Neural progenitor cell (in vitro differentiated cells): ENCODE measurements around the gene ACACB. TPM values are rescaled to one million over a fixed set of nuclear protein-coding genes. Genes with fewer than 3 reads are reported as not detected.

Experiments
- DNase-seq: peaks from one replicate; pipeline ENCODE4 v3.0.0-alpha.2; 2016; ENCODE audit warnings: low spot score
- H2AFZ ChIP-seq: fragments of 200-600 bp; sonication (generic); replicated peaks from 2 replicates; pipeline ENCODE4 v1.6.1; 2016; ENCODE audit warnings: antibody characterized with exemption
- H3F3A ChIP-seq: fragments of 200-600 bp; sonication (generic); 2 replicates; pipeline ENCODE4 v1.6.1; 2016; ENCODE audit warnings: antibody characterized with exemption, low read depth
- H3K27ac ChIP-seq: fragments of 200-600 bp; sonication (generic); 2 replicates; pipeline ENCODE4 v1.5.1; 2016; ENCODE audit warnings: mild to moderate bottlenecking
- H3K27me3 ChIP-seq: fragments of 200-600 bp; sonication (generic); 2 replicates; pipeline ENCODE4 v1.6.1; 2016; ENCODE audit warnings: mild to moderate bottlenecking, moderate library complexity
- H3K36me3 ChIP-seq: fragments of 200-600 bp; sonication (generic); 2 replicates; pipeline ENCODE4 v1.5.1; 2016
- H3K4me1 ChIP-seq: fragments of 200-600 bp; sonication (generic); 2 replicates; pipeline ENCODE4 v1.6.1; 2016; ENCODE audit warnings: mixed run types
- H3K4me2 ChIP-seq: fragments of 200-600 bp; sonication (generic); 2 replicates; pipeline ENCODE4 v1.6.1; 2016
- H3K4me3 ChIP-seq: fragments of 200-600 bp; sonication (generic); 2 replicates; pipeline ENCODE4 v1.5.1; 2016
- H3K79me2 ChIP-seq: fragments of 200-600 bp; sonication (generic); 2 replicates; pipeline ENCODE4 v1.6.1; 2016; ENCODE audit warnings: low read depth
- H3K9ac ChIP-seq: fragments of 200-600 bp; sonication (generic); 2 replicates; pipeline ENCODE4 v1.6.1; 2016
- H3K9me3 ChIP-seq: fragments of 200-600 bp; sonication (generic); 2 replicates; pipeline ENCODE4 v1.5.1; 2016; ENCODE audit warnings: low read depth
- H4K20me1 ChIP-seq: fragments of 200-600 bp; sonication (generic); 2 replicates; pipeline ENCODE4 v1.6.1; 2016; ENCODE audit warnings: low read depth
- H3K27ac Mint-ChIP-seq: 3 replicates; pipeline ENCODE4 v1.8.0; 2021; ENCODE audit warnings: mixed read lengths
- H3K27me3 Mint-ChIP-seq: 2 replicates; pipeline ENCODE4 v1.8.0; 2022; ENCODE audit warnings: low read depth, mild to moderate bottlenecking, inconsistent platforms, moderate library complexity, mixed read lengths; ENCODE audit not compliant: insufficient read depth
- H3K36me3 Mint-ChIP-seq: 3 replicates; pipeline ENCODE4 v1.8.0; 2021; ENCODE audit warnings: mixed read lengths
- H3K4me1 Mint-ChIP-seq: 3 replicates; pipeline ENCODE4 v1.8.0; 2021; ENCODE audit warnings: mixed read lengths
- H3K4me3 Mint-ChIP-seq: 3 replicates; pipeline ENCODE4 v1.8.0; 2021; ENCODE audit warnings: mild to moderate bottlenecking, moderate library complexity, mixed read lengths
- H3K9me3 Mint-ChIP-seq: 3 replicates; pipeline ENCODE4 v1.8.0; 2020; ENCODE audit warnings: mixed read lengths
- CTCF ChIP-seq: fragments of 200-600 bp; sonication (generic); IDR thresholded peaks from 2 replicates; pipeline ENCODE4 v1.5.1; 2017; ENCODE audit warnings: antibody characterized with exemption, mild to moderate bottlenecking
- EZH2 ChIP-seq: fragments of 200-600 bp; sonication (generic); IDR thresholded peaks from 2 replicates; pipeline ENCODE4 v1.6.1; 2017; ENCODE audit warnings: antibody characterized with exemption, mild to moderate bottlenecking, moderate library complexity
- EZH2phosphoT487 ChIP-seq: fragments of 200-600 bp; sonication (generic); IDR thresholded peaks from 2 replicates; pipeline ENCODE4 v1.6.1; 2017; ENCODE audit warnings: antibody characterized with exemption
- total RNA-seq: library from RNA; depleted of rRNA; stranded (reverse); fragments of >200 nt; gene quantifications from 2 replicates; pipeline ENCODE4 v1.2.3, GENCODE V29; 2015; ENCODE audit warnings: low replicate concordance

ACACB gene
- total RNA-seq, 1 donor from 2014 or later = 2.4 TPM

- Mint-ChIP-seq H3K27me3 (peaks cover 2% of the 10 kb centered on the region), H3K4me3 (no peak overlapping the region), H3K27ac (no peak overlapping the region), H3K9me3 (peaks cover 7% of the 10 kb centered on the region), H3K4me1 (peaks cover 3% of the 10 kb centered on the region), H3K36me3 (no peaks in the 10 kb centered on the region)
- no peak overlapping the region for H3K27ac ChIP-seq
- H3F3A ChIP-seq = no peaks in the 10 kb centered on the region
- no peak overlapping the region for H2AFZ ChIP-seq
- H3K4me2 ChIP-seq = no peak overlapping the region
- H4K20me1 ChIP-seq = no peaks in the 10 kb centered on the region
- H3K9ac ChIP-seq = no peak overlapping the region
- no peaks in the 10 kb centered on the region for H3K9me3 ChIP-seq
- TF ChIP-seq CTCF (no peak), EZH2 (no peak), EZH2phosphoT487 (no peak)
- H3K27me3 ChIP-seq = peaks cover 8% of the 10 kb centered on the region
- no peak overlapping the region for H3K4me3 ChIP-seq
- peaks cover 5% of the 10 kb centered on the region for H3K4me1 ChIP-seq
- H3K79me2 ChIP-seq = no peaks in the 10 kb centered on the region
- DNase-seq = no peak
- H3K36me3 ChIP-seq = no peaks in the 10 kb centered on the region
Measured at GRCh38 chr12:109268896-109269295, 152.5 kb downstream of the ACACB start.

GRCh38 chr12:109269428-109269827, 153.0 kb downstream of the ACACB start:
- H3K27me3 Mint-ChIP-seq = peaks cover 4% of the 10 kb centered on the region
- H3K36me3 Mint-ChIP-seq = no peaks in the 10 kb centered on the region
- no peak overlapping the region for H3K4me3 ChIP-seq
- no peak overlapping the region for H3K4me2 ChIP-seq
- TF ChIP-seq CTCF = no peak
- no peak for TF ChIP-seq EZH2phosphoT487
- no peak for TF ChIP-seq EZH2
- H3K9me3 ChIP-seq = no peaks in the 10 kb centered on the region
- peaks cover 3% of the 10 kb centered on the region for H3K4me1 Mint-ChIP-seq
- peaks cover 5% of the 10 kb centered on the region for H3K4me1 ChIP-seq
- no peak overlapping the region for H3K9ac ChIP-seq
- DNase-seq = no peak
- no peak overlapping the region for H3K27ac Mint-ChIP-seq
- H3K4me3 Mint-ChIP-seq = no peak overlapping the region
- H3K36me3 ChIP-seq = no peaks in the 10 kb centered on the region
- no peaks in the 10 kb centered on the region for H3F3A ChIP-seq
- peaks cover 7% of the 10 kb centered on the region for H3K9me3 Mint-ChIP-seq
- no peak overlapping the region for H2AFZ ChIP-seq
- no peak overlapping the region for H3K27ac ChIP-seq
- no peaks in the 10 kb centered on the region for H3K79me2 ChIP-seq
- no peaks in the 10 kb centered on the region for H4K20me1 ChIP-seq
- peaks cover 8% of the 10 kb centered on the region for H3K27me3 ChIP-seq

- Mint-ChIP-seq H3K27ac (no peak overlapping the region), H3K36me3 (no peaks in the 10 kb centered on the region), H3K4me1 (peaks cover 3% of the 10 kb centered on the region), H3K9me3 (peaks cover 7% of the 10 kb centered on the region), H3K27me3 (peaks cover 4% of the 10 kb centered on the region), H3K4me3 (no peak overlapping the region)
- Histone ChIP-seq H3K4me2 (no peak overlapping the region), H2AFZ (no peak overlapping the region), H3K4me3 (no peak overlapping the region), H3K9ac (no peak overlapping the region), H3K9me3 (no peaks in the 10 kb centered on the region), H3F3A (no peaks in the 10 kb centered on the region), H3K36me3 (no peaks in the 10 kb centered on the region), H3K27ac (no peak overlapping the region), H3K4me1 (peaks cover 5% of the 10 kb centered on the region), H3K79me2 (no peaks in the 10 kb centered on the region), H4K20me1 (no peaks in the 10 kb centered on the region), H3K27me3 (peaks cover 8% of the 10 kb centered on the region)
- DNase-seq = no peak
- TF ChIP-seq EZH2 (no peak), CTCF (no peak), EZH2phosphoT487 (no peak)
Measured at GRCh38 chr12:109270494-109270893, 154.1 kb downstream of the ACACB start.
